Upper lobe of left lung (tissue), 6 donors: ENCODE data around the gene INTS4. TPM values are rescaled to one million over a fixed set of nuclear protein-coding genes. Genes with fewer than 3 reads are reported as not detected.
"Not testable (repeated sequence)": the region's sequence is repeated elsewhere in the genome, so short reads cannot be mapped to it uniquely, and the experiment has no call there.

Source experiments
- ATAC-seq, 2 donors: fragments of 200-7000 bp; cut with Tn5 transposase; one replicate each; pipeline ENCODE4 v1.9.1; 2022; ENCODE audit warnings: mild to moderate bottlenecking in 2 of 2, moderate library complexity in 2 of 2; ENCODE audit not compliant: low FRiP score in 2 of 2
- DNase-seq, 2 donors: peaks; one replicate each; pipeline ENCODE4 v3.0.0-alpha.2; 2019 to 2020
- H3K27ac ChIP-seq, 4 donors: fragments of 200-600 bp; sonication (generic); one replicate each; pipeline ENCODE4 v1.5.1; 2016 to 2019
- H3K27me3 ChIP-seq, 4 donors: fragments of 200-600 bp; sonication (generic); one replicate each; pipeline ENCODE4 v1.5.1; 2017 to 2019
- H3K36me3 ChIP-seq, 4 donors: fragments of 200-600 bp; sonication (generic); one replicate each; pipeline ENCODE4 v1.5.1; 2016 to 2019
- H3K4me1 ChIP-seq, 4 donors: fragments of 200-600 bp; sonication (generic); one replicate each; pipeline ENCODE4 v1.5.1; 2018 to 2019
- H3K4me3 ChIP-seq, 4 donors: fragments of 200-600 bp; sonication (generic); one replicate each; pipeline ENCODE4 v1.5.1; 2017 to 2019; ENCODE audit warnings: mild to moderate bottlenecking in 2 of 4, moderate library complexity in 1 of 4
- H3K9me3 ChIP-seq, 4 donors: fragments of 200-600 bp; sonication (generic); one replicate each; pipeline ENCODE4 v1.5.1; 2018 to 2019
- EP300 ChIP-seq, 4 donors: sonication (generic); formaldehyde crosslinking; IDR thresholded peaks; one replicate each; pipeline ENCODE4 v1.5.1; 2017; ENCODE audit warnings: antibody characterized with exemption in 4 of 4, control low read depth in 2 of 4
- POLR2A ChIP-seq, 4 donors: fragments of 450-650 bp; IDR thresholded peaks; one replicate each; pipeline ENCODE4 v1.5.1; 2016 to 2017; ENCODE audit warnings: antibody characterized with exemption in 4 of 4, mild to moderate bottlenecking in 2 of 4
- POLR2AphosphoS5 ChIP-seq, 2 donors: sonication (generic); formaldehyde crosslinking; IDR thresholded peaks; one replicate each; pipeline ENCODE4 v1.5.1; 2017; ENCODE audit warnings: antibody characterized with exemption in 2 of 2
- WGBS, 2 donors: methylation state at CpG; one replicate each; pipeline ENCODE4 v1.1.5; 2017 to 2018; 5-methylcytosine and 5-hydroxymethylcytosine counted together
- total RNA-seq, 6 donors: library from RNA; depleted of rRNA in 4 of 6; stranded (reverse); fragments of >200 nt in 4 of 6; gene quantifications; one replicate each; pipeline versions ENCODE4 v1.1.0 to v1.2.1, GENCODE V29; 2016 to 2021
- TF ChIP-seq, protein P1 (sequence below), 6 experiments: fragments of 450-650 bp in 4 of 6; fragments of 200-600 bp in 2 of 6; sonication (generic) in 2 of 6; IDR thresholded peaks; one replicate each; pipeline ENCODE4 v1.5.1; 2016 to 2019; ENCODE audit warnings: antibody characterized with exemption in 6 of 6
- donor health status: DM: no; HTN: no; CAD: no; lungs with moderate emphysema.
- donor health status: DM: no; HTN: yes; CAD: no; lungs with severe emphysema.

Gene INTS4
- total RNA-seq, 6 donors from 2014 or later, result 15.3 to 58.7 (median 28.8) TPM

DNA sequence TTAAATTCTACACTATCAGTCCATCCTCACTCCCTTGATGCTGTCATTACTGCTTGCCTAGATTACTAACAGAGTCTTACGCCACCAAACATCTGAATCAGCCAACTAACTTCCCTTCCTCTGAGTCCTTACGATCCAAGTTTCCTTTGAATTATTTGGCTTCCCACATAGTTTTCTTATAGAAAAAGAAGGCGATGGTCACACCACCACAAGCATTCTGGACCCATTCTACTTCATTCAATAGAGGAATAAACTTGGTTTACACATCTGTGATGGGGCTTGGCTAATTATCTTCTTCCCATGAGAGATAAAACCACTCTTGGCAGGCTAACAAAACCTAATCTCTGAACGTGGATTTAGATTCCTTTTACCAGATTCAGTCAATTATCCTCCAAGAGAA is 35.0 kb downstream of the INTS4 start:
- ATAC-seq (no peak), DNase-seq (no peak)
- no peaks in the 10 kb centered on the region for H3K27me3 ChIP-seq
- H3K4me3 ChIP-seq, result no peak overlapping the region
- H3K9me3 ChIP-seq, result no peaks in the 10 kb centered on the region
- no peaks in the 10 kb centered on the region for H3K4me1 ChIP-seq
- 80 to 87% methylated on average over 4 of the region's 4 CpGs for WGBS, 2 donors
- TF ChIP-seq POLR2A (IDR thresholded peaks at IDR 0.05), result no peak
- TF ChIP-seq, protein P1, sequence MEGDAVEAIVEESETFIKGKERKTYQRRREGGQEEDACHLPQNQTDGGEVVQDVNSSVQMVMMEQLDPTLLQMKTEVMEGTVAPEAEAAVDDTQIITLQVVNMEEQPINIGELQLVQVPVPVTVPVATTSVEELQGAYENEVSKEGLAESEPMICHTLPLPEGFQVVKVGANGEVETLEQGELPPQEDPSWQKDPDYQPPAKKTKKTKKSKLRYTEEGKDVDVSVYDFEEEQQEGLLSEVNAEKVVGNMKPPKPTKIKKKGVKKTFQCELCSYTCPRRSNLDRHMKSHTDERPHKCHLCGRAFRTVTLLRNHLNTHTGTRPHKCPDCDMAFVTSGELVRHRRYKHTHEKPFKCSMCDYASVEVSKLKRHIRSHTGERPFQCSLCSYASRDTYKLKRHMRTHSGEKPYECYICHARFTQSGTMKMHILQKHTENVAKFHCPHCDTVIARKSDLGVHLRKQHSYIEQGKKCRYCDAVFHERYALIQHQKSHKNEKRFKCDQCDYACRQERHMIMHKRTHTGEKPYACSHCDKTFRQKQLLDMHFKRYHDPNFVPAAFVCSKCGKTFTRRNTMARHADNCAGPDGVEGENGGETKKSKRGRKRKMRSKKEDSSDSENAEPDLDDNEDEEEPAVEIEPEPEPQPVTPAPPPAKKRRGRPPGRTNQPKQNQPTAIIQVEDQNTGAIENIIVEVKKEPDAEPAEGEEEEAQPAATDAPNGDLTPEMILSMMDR (IDR thresholded peaks at IDR 0.05), result no peak
- TF ChIP-seq EP300 (IDR thresholded peaks at IDR 0.05), result no peak
- TF ChIP-seq POLR2AphosphoS5 (IDR thresholded peaks at IDR 0.05), result no peak
- no peak overlapping the region for H3K27ac ChIP-seq
- peaks cover 0 to 50% (median 11%) of the 10 kb centered on the region in 4 donors for H3K36me3 ChIP-seq

DNA sequence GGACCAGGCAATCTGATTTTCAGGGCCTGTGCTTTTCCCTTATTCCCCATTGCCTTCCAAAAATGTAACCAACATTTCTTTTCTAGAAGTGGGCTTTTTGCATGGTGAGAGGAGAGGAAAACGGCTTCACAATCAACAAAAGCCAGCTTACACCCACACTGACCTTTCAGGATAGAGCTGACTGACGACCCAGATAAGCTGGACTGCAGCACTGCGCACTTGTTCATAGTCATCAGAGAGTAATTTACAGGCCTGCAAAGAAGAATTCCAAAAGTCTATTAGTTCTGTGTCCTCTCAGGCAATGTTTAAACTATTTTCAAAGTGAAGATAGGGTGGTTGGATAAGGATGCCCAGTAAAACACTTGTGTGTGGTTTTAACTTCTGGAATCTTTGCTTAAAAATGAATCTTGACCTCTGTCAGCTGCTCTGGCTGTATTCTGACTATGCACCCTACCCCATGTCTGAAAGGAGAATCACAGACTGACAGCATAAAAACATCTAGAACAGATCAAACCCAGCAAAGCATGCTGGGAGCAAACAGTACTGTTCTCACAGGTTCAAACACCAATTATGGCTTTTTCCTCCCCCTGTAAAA is 35.8 kb downstream of the INTS4 start:
- not testable (repeated sequence) for ATAC-seq, H3K27ac ChIP-seq, H3K4me3 ChIP-seq, DNase-seq, H3K9me3 ChIP-seq, H3K27me3 ChIP-seq, H3K4me1 ChIP-seq
- WGBS, 2 donors, result 80 to 86% methylated on average over 3 of the region's 3 CpGs
- peaks cover 0 to 57% (median 11%) of the 10 kb centered on the region in 4 donors for H3K36me3 ChIP-seq

DNA sequence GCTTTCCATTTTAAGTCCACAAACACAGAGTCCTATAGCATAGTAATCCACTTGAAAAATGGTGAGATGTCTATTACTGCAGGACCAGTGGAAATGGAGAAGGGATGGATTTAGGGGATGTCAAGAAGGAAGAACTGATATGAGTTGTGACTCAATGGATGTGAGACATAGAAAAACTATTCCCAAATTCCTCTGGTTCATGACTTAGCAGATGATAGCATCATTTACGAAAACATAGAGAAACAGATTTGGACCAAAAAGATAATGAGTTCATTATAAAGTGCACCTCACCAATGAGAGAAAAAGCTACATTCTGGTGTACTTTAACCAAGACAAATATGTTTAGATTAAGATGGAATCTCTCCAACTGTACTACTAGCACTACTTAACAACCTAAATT is 51.2 kb downstream of the INTS4 start:
- H3K27me3 ChIP-seq, H3K27ac ChIP-seq, H3K9me3 ChIP-seq, DNase-seq, H3K4me3 ChIP-seq, H3K4me1 ChIP-seq, H3K36me3 ChIP-seq, ATAC-seq: not testable (repeated sequence)
- 85 to 95% methylated on average over 1 of the region's 1 CpG for WGBS, 2 donors

DNA sequence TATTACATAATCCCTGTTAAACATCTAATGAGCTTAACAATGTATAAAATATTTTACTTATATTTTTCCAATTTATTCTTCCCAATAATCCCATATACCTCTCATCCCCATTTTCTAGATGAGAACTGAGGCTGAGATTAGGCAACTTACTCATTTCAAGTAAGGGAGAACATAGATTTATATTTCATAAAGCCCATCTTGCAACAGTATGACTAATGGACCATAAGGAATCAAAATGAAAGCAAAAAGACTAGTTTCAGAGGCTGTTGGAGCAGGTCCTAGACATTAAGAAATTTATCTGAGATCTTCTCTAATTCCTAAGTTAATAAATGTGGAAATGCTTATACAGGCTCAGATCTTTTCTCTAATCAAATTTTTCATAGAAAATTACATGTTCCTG is 52.0 kb downstream of the INTS4 start:
- H3K9me3 ChIP-seq, H3K27me3 ChIP-seq, H3K4me1 ChIP-seq, DNase-seq, H3K4me3 ChIP-seq, ATAC-seq, H3K27ac ChIP-seq, H3K36me3 ChIP-seq: not testable (repeated sequence)

DNA sequence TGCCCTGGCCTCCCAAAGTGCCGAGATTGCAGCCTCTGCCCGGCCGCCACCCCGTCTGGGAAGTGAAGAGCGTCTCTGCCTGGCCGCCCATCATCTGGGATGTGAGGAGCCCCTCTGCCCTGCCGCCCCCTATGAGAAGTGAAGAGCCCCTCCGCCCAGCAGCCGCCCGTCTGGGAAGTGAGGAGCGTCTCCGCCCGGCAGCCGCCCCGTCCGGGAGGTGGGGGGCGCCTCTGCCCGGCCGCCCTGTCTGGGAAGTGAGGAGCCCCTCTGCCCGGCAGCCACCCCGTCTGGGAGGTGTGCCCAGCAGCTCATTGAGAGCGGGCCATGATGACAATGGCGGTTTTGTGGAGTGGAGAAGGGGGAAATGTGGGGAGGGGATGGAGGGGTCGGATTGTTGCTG is 60.9 kb downstream of the INTS4 start:
- DNase-seq, result peak in 1 of 2 donors; percentile 61
- 91 to 93% methylated on average over 17 to 23 of the region's 24 CpGs for WGBS, 2 donors
- H3K27ac ChIP-seq, ATAC-seq, H3K4me3 ChIP-seq, H3K4me1 ChIP-seq, H3K9me3 ChIP-seq, H3K27me3 ChIP-seq: not testable (repeated sequence)
- H3K36me3 ChIP-seq, result peaks cover 0 to 19% (median 1%) of the 10 kb centered on the region in 4 donors

DNA sequence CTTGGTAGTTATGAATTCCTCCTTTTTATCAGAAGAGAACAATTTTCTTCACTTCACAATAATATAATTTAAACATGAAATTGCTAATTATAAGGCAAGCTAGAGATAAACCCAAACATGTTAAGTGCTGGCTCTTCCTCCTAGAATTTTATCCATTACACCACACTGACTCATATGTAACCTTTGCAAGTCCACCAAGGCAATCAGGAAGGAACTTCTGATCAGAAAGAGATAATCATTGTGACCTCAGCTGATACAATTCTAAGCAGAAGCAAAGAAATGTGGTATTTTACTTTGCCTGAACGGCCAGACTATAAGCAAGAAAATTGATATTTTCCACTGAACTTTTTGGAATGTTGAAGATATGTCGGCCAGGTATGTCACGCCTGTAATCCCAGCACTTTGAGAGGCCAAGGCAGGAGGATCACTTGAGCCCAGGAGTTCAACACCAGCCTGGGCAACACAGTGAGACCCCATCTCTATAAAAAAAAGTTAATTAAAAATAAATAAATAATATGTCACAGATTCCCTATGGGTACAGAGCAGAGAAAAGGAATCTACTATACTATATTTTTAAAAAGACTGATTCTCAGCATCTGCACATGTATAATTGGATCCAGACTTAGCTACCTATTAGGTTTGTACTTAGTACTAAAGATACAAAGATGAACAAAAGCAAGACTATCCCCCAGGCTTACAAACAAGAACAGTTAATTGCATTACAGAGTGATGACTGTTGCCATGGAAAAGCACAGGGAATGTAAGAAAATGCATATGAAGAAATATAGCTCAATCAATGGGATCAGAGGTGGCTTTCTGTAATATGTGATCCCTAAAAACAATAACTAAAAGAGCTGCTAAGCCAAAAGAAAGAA is 63.9 kb downstream of the INTS4 start:
- not testable (repeated sequence) for H3K27ac ChIP-seq, H3K4me3 ChIP-seq, ATAC-seq, H3K27me3 ChIP-seq, H3K9me3 ChIP-seq, H3K4me1 ChIP-seq, DNase-seq
- peaks cover 0 to 32% (median 2%) of the 10 kb centered on the region in 4 donors for H3K36me3 ChIP-seq
- 85 to 88% methylated on average over 3 of the region's 3 CpGs for WGBS, 2 donors

DNA sequence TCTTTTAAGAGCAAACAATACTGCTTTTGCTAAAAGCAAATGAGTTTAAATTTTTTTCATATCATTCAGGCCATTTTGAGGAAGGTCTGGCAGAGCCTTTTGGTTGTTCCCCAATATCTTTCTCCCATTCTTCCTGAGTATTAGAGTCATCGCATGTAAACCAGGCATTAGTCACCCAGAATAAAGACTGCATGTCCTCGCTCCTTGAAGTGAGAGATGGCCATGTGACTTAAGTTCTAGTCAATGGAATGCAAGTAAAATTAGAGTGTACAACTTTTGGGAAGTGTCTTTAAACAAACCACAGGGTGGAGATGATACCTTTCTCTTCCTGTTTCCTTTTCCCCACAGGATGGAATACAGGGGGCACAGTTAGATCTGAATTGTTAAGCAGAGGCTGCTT is 76.8 kb downstream of the INTS4 start:
- WGBS, 2 donors, result 83 to 92% methylated on average over 1 of the region's 2 CpGs
- DNase-seq, H3K4me3 ChIP-seq, H3K27me3 ChIP-seq, ATAC-seq, H3K27ac ChIP-seq, H3K9me3 ChIP-seq: not testable (repeated sequence)
- Histone ChIP-seq H3K4me1 (peaks cover 0 to 14% (median 11%) of the 10 kb centered on the region in 4 donors), H3K36me3 (peaks cover 0 to 16% (median 2%) of the 10 kb centered on the region in 4 donors)

DNA sequence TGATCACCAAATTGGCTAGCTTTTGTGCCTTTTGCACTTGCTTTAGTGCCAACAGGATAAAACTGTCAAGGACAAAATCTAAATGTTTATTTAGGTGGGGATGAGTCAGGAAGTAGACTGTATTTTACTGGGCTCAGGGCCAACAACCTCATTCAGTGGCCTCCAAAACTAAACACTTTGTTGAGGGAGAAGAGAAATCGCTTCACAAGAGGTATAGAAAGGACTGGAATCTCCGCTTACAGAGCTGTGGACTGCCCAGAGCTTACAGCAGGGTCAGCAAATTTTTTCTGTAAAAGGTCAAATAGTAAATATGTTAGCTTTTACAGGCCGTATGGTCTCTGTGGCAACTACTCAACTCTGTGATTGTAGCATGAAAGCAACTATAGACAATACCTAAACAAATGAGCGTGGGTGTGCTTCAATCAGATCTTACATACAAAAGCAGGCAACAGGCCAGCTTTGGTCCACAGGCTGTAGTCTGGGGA is 80.1 kb downstream of the INTS4 start:
- H3K27ac ChIP-seq, DNase-seq: not testable (repeated sequence)
- ATAC-seq, result peak in 1 of 2 donors; percentile 30

DNA sequence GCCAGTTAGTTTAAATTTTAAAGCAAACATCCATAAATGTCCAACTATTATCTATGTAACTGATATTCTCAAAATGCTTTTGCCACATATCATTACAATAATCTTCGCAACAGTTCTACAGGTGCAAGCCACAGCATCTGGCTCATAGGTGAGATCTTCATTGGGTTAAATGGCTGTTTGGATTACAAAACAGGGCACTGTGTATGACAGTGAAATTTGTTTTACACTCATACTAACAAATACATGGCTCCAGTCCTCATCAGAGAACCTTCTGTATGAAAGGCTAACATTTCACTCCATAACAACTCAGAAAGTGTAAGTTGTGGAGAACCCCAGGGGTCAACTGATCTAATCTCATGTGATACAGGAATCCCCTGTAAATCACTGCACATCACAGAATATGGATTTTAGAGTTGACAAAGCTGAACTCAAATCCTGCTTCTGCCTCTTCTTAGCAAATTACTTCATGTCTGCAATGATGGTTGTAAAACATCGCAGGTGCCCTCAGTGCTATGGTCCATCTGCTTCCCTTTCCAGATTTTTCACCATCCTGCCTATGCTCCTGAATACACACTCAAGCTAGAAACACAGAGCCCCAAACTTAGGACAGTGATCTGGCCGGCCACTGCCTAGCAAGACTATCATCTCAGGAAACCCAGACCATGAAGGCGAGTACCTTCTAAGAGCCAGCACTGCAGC is 80.7 kb downstream of the INTS4 start:
- H3K4me1 ChIP-seq, result peaks cover 0 to 14% (median 11%) of the 10 kb centered on the region in 4 donors
- H3K9me3 ChIP-seq, H3K27me3 ChIP-seq, ATAC-seq, H3K36me3 ChIP-seq, DNase-seq, H3K27ac ChIP-seq, H3K4me3 ChIP-seq: not testable (repeated sequence)
- WGBS, 2 donors, result 64 to 75% methylated on average over 3 to 4 of the region's 4 CpGs

More for the DNA sequence above, 80.1 kb downstream of the INTS4 start:
- H3K4me3 ChIP-seq, H3K27me3 ChIP-seq, H3K9me3 ChIP-seq: not testable (repeated sequence)
- Histone ChIP-seq H3K36me3 (peaks cover 0 to 10% (median 0%) of the 10 kb centered on the region in 4 donors), H3K4me1 (peaks cover 0 to 14% (median 11%) of the 10 kb centered on the region in 4 donors)
- 36 to 45% methylated on average over 4 of the region's 4 CpGs for WGBS, 2 donors

DNA sequence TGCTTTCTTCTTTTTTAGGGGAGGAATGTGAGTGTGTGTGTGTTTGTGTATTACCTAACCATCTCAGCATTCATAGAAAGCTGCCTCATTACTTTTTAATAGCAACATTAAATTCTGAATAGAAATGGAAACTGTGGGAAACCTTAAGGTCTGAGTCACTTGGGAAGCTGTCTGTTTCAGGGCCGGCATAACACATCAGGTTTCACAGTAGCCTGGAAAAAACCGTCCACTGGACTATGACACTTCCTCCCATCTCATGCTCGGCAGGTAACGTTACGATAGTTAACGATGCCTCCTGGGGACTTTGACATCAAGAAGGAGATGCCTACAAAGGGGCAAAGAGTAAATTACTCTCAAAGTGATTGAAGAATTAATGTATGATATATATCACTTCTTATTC is 83.6 kb downstream of the INTS4 start:
- H3K36me3 ChIP-seq, result peaks cover 0 to 11% (median 0%) of the 10 kb centered on the region in 4 donors
- not testable (repeated sequence) for H3K9me3 ChIP-seq, H3K4me3 ChIP-seq, ATAC-seq, H3K27me3 ChIP-seq, DNase-seq, H3K27ac ChIP-seq
- 97 to 98% methylated on average over 6 of the region's 6 CpGs for WGBS, 2 donors
- peaks cover 0 to 14% (median 11%) of the 10 kb centered on the region in 4 donors for H3K4me1 ChIP-seq
